Measurements from ENCODE around the gene EPB41L5. TPM values are rescaled to one million over a fixed set of nuclear protein-coding genes. Genes with fewer than 3 reads are reported as not detected.

Gene EPB41L5
- total RNA-seq, 1 donor from 2014 or later, result 29.4 TPM

- POLR2A ChIA-PET, result interaction anchor here (2.4 kb wide), 1 partner anchor 48 kb away, joined by 32 read pairs; no protein-coding TSS in a partner anchor
- no peaks in the 10 kb centered on the region for H3K27me3 Mint-ChIP-seq
- peak overlapping the region; percentile 85 for H3K27ac Mint-ChIP-seq
- H3K9me3 Mint-ChIP-seq, result peaks cover 2% of the 10 kb centered on the region
- DNase-seq (no peak), ATAC-seq (ENCODE audit: low read depth) (no peak)
- TF ChIP-seq, protein P1, sequence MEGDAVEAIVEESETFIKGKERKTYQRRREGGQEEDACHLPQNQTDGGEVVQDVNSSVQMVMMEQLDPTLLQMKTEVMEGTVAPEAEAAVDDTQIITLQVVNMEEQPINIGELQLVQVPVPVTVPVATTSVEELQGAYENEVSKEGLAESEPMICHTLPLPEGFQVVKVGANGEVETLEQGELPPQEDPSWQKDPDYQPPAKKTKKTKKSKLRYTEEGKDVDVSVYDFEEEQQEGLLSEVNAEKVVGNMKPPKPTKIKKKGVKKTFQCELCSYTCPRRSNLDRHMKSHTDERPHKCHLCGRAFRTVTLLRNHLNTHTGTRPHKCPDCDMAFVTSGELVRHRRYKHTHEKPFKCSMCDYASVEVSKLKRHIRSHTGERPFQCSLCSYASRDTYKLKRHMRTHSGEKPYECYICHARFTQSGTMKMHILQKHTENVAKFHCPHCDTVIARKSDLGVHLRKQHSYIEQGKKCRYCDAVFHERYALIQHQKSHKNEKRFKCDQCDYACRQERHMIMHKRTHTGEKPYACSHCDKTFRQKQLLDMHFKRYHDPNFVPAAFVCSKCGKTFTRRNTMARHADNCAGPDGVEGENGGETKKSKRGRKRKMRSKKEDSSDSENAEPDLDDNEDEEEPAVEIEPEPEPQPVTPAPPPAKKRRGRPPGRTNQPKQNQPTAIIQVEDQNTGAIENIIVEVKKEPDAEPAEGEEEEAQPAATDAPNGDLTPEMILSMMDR (IDR thresholded peaks at IDR 0.05), result no peak
- intact Hi-C loops (cut with micrococcal nuclease), result loop anchor here (5.0 to 10.0 kb wide), 2 partner anchors 43 to 859 kb away; partner anchors contain the start of genes C2orf76 and DBI
- peak overlapping the region; percentile 87 for H3K4me3 Mint-ChIP-seq
- CTCF ChIA-PET, result interaction anchor here (1.1 to 1.4 kb wide), 2 partner anchors 8 to 49 kb away, joined by 3 read pairs; no protein-coding TSS in a partner anchor
- H3K4me1 Mint-ChIP-seq, result peaks cover 54% of the 10 kb centered on the region
- peaks cover 28% of the 10 kb centered on the region for H3K36me3 Mint-ChIP-seq (ENCODE audit: low read depth)
Measured at GRCh38 chr2:120224256-120224655, 211.4 kb downstream of the EPB41L5 start.

DNA sequence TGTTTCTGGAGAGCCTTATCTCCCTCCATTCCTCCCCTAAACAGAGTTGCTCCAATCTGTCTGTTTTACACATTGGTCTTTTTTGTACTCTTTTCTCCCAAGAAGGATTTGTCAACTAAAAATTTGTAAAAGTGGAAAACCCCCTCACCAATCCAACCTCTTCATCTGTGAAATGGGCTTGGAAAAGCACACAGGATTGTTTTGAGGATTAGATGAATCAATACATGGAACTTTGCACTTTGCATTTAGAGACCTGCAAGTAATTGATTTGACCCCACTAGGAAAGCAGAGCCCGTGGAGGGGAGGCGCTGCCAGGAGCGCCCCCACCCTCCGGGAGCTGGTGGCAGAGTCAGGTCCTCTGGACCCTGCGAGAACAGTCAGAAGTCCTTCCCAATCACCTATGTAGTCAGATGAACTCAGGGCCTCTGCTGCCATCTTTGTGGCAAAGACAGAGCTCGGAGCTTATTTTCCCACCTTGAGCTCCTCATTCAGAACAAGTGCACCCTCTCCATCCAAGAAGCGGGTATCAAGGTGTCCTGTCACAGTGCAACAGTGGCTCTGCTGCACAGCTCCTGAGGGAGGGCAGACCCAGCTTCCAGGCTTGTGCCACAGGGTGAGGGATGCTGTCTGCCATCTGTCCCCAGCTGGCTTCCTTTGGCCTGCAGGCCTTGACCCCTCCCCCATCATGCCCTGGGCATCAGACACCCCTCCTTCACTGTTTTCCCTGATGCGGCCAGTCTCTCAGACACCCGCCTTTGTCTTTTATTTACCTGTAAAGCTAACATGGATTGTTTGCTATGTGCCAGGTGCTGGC lies 212.1 kb downstream of the EPB41L5 start:
- DNase-seq, result no peak
- H3K27me3 Mint-ChIP-seq, result no peaks in the 10 kb centered on the region
- ChIA-PET CTCF (no interaction called here), POLR2A (interaction anchor here (0.7 to 1.3 kb wide), 3 partner anchors 27 to 465 kb away, joined by 3 to 4 read pairs (median 4); partner anchors contain the start of genes PTPN4 and RALB)
- peaks cover 2% of the 10 kb centered on the region for H3K9me3 Mint-ChIP-seq
- intact Hi-C loops (cut with micrococcal nuclease), result loop anchor here (5.0 to 10.0 kb wide), 2 partner anchors 42 to 860 kb away; partner anchors contain the start of genes C2orf76 and DBI
- H3K4me3 Mint-ChIP-seq, result peak overlapping the region; percentile 52
- H3K27ac Mint-ChIP-seq, result peak overlapping the region; percentile 12
- TF ChIP-seq, protein P1 (IDR thresholded peaks at IDR 0.05), result no peak
- ATAC-seq (ENCODE audit: low read depth), result no peak
- H3K4me1 Mint-ChIP-seq, result peaks cover 50% of the 10 kb centered on the region
- H3K36me3 Mint-ChIP-seq (ENCODE audit: low read depth), result peaks cover 22% of the 10 kb centered on the region

GRCh38 chr2:120225549-120226065 lies 212.7 kb downstream of the EPB41L5 start:
- intact Hi-C loops (cut with micrococcal nuclease), result loop anchor here (10.0 kb wide), 1 partner anchor 861 kb away; the partner anchor contains the start of genes C2orf76 and DBI
- ChIA-PET CTCF (interaction anchor here (0.9 kb wide), 1 partner anchor 11 kb away, joined by 3 read pairs; no protein-coding TSS in a partner anchor), POLR2A (interaction anchor here (0.7 to 1.3 kb wide), 4 partner anchors 27 to 466 kb away, joined by 3 to 4 read pairs (median 4); partner anchors contain the start of genes PTPN4 and RALB)
- TF ChIP-seq, protein P1 (IDR thresholded peaks at IDR 0.05), result no peak
- no peak for ATAC-seq (ENCODE audit: low read depth)
- Mint-ChIP-seq H3K4me3 (no peak overlapping the region), H3K36me3 (ENCODE audit: low read depth) (peaks cover 17% of the 10 kb centered on the region), H3K4me1 (peaks cover 50% of the 10 kb centered on the region), H3K9me3 (peaks cover 2% of the 10 kb centered on the region), H3K27ac (no peak overlapping the region), H3K27me3 (no peaks in the 10 kb centered on the region)
- no peak for DNase-seq

DNA sequence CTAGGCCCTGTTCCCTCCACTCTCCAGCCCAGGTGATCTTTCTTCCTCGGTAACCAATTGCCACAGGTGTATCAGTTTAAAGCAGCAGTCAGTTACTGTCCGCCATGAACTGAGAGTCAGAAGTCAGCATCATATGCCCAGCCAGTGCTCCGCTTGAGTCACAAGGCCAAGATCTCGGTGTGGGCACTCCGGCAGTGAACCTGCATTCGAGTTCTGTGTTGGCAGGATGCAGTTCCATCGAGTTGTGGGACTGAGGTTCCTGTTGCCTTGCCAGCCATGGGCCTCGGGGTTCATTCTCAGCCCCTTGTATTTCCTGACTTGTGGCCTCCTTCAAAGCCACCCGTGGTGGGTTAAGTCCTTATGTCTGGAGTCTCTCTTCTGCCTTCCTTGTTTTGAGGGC lies 213.4 kb downstream of the EPB41L5 start:
- intact Hi-C loops (cut with micrococcal nuclease), result loop anchor here (10.0 kb wide), 1 partner anchor 862 kb away; the partner anchor contains the start of genes C2orf76 and DBI
- Mint-ChIP-seq H3K9me3 (peaks cover 2% of the 10 kb centered on the region), H3K27ac (no peak overlapping the region), H3K4me1 (peaks cover 50% of the 10 kb centered on the region), H3K36me3 (ENCODE audit: low read depth) (peaks cover 10% of the 10 kb centered on the region), H3K4me3 (no peak overlapping the region), H3K27me3 (no peaks in the 10 kb centered on the region)
- TF ChIP-seq, protein P1 (IDR thresholded peaks at IDR 0.05), result no peak
- ATAC-seq (ENCODE audit: low read depth), result no peak
- DNase-seq, result no peak
- ChIA-PET POLR2A (interaction anchor here (0.7 to 1.1 kb wide), 2 partner anchors 50 to 51 kb away, joined by 3 read pairs; no protein-coding TSS in a partner anchor), CTCF (interaction anchor here (0.9 kb wide), 1 partner anchor 10 kb away, joined by 3 read pairs; no protein-coding TSS in a partner anchor)

Data from activated B cell treated with CpG ODN at 0.5 μM for 24 hours (primary cell).